ENCODE measurements around the gene MGLL.

The MGLL gene

DNA sequence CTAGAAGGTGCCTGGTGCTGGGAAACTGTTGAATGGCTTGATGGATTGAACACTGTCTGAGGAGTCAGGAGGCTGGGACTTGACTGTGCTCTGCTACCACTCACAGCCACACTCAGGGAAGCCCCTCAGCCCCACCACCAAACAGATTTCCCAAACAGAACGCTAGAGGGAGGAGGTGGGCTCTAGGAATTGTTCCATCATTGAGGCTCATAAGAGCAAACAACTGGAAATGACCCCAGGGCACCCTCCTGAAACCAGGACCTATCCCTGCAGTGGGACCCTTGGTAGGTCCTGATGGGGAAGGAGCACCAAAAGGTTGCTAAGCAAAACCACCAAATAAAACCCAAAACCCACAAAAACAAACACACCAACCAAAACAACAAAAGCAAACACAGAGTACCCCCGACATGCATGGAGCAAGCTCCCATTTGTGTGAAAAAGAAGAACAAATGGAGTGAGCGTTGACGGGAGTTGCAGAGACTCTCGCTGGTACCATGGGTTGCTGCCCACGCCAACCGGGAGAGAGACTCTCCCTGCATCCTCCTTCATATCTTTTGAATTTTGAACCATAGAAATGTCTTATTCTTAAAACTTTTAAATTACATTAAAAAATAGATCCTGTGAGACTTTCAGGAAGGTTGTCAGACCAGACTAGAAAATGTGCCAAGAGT lies 103.9 kb downstream of the MGLL start:
- TF ChIP-seq, protein P1, sequence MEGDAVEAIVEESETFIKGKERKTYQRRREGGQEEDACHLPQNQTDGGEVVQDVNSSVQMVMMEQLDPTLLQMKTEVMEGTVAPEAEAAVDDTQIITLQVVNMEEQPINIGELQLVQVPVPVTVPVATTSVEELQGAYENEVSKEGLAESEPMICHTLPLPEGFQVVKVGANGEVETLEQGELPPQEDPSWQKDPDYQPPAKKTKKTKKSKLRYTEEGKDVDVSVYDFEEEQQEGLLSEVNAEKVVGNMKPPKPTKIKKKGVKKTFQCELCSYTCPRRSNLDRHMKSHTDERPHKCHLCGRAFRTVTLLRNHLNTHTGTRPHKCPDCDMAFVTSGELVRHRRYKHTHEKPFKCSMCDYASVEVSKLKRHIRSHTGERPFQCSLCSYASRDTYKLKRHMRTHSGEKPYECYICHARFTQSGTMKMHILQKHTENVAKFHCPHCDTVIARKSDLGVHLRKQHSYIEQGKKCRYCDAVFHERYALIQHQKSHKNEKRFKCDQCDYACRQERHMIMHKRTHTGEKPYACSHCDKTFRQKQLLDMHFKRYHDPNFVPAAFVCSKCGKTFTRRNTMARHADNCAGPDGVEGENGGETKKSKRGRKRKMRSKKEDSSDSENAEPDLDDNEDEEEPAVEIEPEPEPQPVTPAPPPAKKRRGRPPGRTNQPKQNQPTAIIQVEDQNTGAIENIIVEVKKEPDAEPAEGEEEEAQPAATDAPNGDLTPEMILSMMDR (IDR thresholded peaks at IDR 0.05; ENCODE audit: insufficient read depth, low read depth, low read length, missing control alignments): no peak
- no peak for DNase-seq (ENCODE audit: low read depth)
- no peak overlapping the region for H3K4me3 ChIP-seq (ENCODE audit: low read depth, low read length)

DNA sequence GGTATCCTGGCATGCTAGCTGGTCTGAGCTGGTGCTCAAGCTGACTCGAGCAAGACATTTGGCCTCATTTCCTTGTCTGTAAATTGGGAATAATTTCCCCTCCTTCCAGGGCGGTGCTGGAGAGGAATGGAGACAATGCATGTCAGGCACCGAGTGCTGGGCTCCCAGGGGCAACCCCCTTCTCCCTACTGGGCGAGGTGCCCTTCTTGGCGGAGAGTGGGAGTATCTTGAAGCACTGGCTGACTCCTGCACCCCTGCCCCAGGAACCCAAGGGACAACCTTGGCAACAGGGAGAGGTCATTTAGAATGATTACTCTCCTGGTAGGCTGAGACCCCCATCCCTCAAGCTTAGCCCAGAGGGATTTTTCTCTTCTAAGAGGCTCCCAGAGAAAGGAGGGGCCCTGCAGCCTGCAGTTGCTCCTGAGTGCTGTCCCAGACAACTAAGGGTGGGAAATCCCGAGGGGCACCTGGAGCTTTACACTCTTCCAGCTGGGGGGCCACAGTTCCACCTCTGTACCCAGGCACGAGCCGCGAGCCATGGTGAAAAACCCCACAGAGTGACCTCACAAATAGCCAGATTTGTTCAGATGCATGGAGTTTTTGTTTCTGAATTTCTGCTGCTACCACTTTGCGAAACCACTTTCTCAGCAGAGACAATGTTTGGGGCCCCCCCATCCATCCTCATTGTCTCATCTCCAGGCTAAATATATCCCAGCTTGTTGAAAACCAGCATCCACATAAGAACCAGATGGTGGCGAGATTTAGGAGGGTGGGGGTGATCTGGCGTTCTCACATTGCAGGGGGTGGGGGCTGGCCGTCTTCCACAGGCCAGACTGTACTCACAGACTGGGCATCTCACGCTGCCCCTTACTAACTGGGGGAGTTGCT lies 104.7 kb downstream of the MGLL start:
- TF ChIP-seq, protein P1 (IDR thresholded peaks at IDR 0.05; ENCODE audit: insufficient read depth, low read depth, low read length, missing control alignments): no peak
- no peak overlapping the region for H3K4me3 ChIP-seq (ENCODE audit: low read depth, low read length)
- DNase-seq (ENCODE audit: low read depth): no peak

DNA sequence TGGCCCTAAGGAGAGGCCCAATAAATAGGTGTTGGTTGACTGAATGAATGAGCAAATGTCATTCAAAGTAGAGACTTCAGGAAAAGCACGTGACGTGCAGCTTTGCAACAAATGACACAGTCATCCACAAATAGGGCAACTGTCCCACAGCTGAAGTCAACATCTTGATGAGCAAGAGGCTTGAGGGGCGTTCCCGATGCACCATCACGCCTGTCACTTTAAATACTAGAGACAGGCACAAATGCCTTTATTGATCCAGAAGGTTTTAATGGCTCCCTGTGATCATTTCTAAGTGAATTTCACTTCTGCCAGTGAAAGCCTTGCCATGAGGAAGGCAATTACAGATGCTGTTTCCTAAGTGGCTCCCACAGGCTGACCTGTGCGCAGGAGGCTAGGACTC lies 105.9 kb downstream of the MGLL start:
- DNase-seq (ENCODE audit: low read depth): no peak
- TF ChIP-seq, protein P1 (IDR thresholded peaks at IDR 0.05; ENCODE audit: insufficient read depth, low read depth, low read length, missing control alignments): no peak
- no peak overlapping the region for H3K4me3 ChIP-seq (ENCODE audit: low read depth, low read length)

DNA sequence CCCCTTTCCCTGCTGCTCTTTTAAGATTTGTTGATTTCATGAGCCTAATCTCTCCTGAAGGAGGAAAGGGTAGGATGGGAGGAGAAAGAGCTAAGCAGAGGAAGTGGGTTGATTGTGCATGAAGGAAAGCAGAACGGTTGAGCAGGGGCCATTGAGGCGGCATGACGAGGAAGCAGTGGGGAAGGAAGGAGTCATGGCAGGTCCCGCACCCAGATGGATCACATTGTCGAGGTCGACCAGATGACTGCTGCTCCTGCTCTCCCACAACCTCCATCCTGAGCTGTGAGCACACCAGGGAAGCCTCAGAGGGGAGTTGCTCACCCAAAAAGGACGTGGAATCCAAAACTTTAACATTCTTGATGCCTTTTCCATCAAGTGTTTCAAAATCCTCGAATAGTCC lies 106.8 kb downstream of the MGLL start:
- DNase-seq (ENCODE audit: low read depth): no peak
- no peak overlapping the region for H3K4me3 ChIP-seq (ENCODE audit: low read depth, low read length)
- TF ChIP-seq, protein P1 (IDR thresholded peaks at IDR 0.05; ENCODE audit: insufficient read depth, low read depth, low read length, missing control alignments): no peak

DNA sequence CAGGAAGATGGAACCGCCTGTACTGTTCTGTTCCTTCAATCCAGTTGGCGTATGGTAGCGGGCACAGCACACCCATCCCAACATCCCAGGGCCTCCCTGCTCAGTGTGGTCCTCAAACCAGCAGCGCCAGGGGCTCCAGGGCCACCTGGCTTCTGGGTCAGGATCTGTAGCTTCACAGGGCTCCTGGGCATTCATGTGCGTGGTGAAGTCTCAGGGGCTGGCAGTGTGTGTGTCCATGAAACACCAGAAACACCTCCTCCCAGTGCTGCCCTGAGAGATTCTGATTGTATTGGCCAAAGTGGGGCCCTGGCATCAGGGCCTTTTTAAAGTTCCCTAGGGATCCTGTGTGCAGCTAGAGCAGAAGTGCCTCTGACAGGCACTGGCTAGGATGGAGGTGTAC lies 107.4 kb downstream of the MGLL start:
- no peak overlapping the region for H3K4me3 ChIP-seq (ENCODE audit: low read depth, low read length)
- TF ChIP-seq, protein P1 (IDR thresholded peaks at IDR 0.05; ENCODE audit: insufficient read depth, low read depth, low read length, missing control alignments): no peak
- DNase-seq (ENCODE audit: low read depth): no peak

DNA sequence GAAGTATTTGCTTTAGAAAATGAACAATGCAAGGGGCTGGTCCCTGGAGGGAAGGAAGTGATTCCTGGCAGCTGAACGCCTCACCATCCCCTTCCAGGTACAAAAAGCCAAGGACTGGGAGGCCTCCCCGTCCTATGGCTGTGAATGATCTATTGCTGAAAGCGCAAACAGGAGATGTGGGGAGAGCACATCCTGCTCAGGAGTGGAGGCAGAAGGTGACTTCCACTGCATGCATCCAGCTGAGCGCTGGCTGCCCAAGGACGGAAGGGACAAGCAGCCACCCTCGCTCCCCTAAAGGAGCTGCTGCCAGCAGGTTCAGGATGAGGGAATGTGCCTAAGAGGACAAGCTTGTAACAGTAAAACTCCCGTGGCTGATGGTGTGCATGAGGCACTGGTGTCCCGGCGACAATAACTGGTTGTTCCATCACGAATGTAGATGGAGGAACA lies 108.2 kb downstream of the MGLL start:
- H3K4me3 ChIP-seq (ENCODE audit: low read depth, low read length): no peak overlapping the region
- TF ChIP-seq, protein P1 (IDR thresholded peaks at IDR 0.05; ENCODE audit: insufficient read depth, low read depth, low read length, missing control alignments): no peak
- DNase-seq (ENCODE audit: low read depth): no peak
